Kidney glomerular epithelial cell (primary cell): ENCODE data around the gene YY1AP1.
"Not testable (repeated sequence)": the region's sequence is repeated elsewhere in the genome, so short reads cannot be mapped to it uniquely, and the experiment has no call there.

Experiments used
- DNase-seq: peaks from one replicate; lab custom pipeline; 2025; lab: John Stamatoyannopoulos, UW

The YY1AP1 gene

GRCh38 chr1:155688324-155689080, at the start of gene YY1AP1:
YY1AP1 (minus strand) TSS chr1:155688774; CDS start chr1:155680436, 8,338 bp downstream.
- DNase-seq, result peak; percentile 79

DNA sequence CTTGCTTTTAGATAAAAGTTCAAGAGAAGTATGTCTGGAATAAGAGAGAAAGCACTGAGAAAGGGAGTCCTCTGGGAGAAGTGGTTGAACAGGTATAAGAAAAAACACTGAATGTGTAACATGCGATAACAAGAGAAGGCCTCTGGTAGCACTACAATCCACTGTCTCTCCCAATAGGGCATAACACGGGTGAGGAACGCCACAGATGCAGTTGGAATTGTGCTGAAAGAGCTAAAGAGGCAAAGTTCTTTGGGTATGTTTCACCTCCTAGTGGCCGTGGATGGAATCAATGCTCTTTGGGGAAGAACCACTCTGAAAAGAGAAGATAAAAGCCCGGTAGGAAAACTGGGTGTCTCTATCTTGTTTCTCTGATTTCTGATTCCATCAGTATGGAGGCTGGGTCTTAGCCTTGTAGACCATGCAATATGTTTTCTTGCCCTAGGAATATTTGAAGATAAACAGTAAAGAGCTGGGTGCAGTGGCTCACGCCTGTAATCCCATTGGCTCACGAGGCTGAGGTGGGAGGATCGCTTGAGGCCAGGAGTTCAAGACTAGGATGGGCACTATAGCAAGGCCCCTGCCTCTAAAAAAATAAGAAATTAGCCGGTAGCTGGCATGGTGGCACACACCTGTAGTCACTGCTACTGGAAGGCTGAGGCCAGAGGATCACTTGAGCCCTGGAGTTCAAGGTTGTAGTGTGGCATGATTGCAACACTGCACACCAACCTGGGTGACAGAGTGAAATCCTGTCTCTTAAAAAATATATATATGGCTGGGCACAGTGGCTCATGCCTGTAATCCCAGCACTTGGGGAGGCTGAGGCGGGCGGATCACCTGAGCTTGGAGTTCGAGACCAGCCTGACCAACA, 40.7 kb upstream of the YY1AP1 start:
- DNase-seq, result peak; percentile 47

GRCh38 chr1:155725142-155725541, 36.6 kb upstream of the YY1AP1 start:
- DNase-seq, result no peak

DNA sequence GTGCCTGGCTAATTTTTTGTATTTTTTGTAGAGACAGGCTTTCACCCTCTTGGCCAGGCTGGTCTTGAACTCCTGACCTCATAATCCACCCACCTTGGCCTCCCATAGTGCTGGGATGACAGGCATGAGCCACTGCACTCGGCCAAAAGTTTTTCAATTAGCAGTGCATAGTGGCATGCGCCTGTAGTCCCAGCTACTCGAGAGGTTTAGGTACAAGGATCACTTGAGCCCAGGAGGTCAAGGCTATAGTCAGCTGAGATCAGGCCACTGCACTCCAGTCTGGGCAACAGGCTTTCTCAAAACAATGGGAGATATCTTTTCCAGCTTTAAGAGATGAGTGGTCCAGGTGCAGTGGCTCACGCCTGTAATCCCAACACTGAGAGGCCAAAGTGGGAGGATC, 31.1 kb upstream of the YY1AP1 start:
- DNase-seq, result no peak

GRCh38 chr1:155718524-155719115, 30.0 kb upstream of the YY1AP1 start:
- DNase-seq, result not testable (repeated sequence)

- DNase-seq, result no peak
These were observed 28.5 kb upstream of the YY1AP1 start for GRCh38 chr1:155717041-155717440.

DNA sequence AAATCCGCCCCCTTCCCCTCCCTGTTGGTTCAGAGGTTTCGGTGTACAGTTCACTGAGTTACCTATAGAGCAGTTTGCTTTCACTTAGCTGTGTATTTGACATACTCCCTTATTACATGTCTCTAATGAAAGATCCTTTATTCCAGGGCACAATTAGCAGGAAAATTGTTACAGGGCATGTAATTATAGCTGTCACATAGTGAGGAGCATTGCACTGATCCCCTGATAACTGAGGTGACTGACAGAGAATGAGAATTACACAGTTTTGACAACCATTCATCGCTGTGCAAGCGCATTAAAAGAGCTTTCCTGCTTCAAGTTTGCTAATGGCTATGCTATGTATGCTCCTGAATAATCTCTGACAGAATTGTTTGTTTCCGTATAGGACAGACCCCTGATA, 27.2 kb upstream of the YY1AP1 start:
- DNase-seq, result no peak

GRCh38 chr1:155715056-155715455, 26.5 kb upstream of the YY1AP1 start:
- DNase-seq, result not testable (repeated sequence)

DNA sequence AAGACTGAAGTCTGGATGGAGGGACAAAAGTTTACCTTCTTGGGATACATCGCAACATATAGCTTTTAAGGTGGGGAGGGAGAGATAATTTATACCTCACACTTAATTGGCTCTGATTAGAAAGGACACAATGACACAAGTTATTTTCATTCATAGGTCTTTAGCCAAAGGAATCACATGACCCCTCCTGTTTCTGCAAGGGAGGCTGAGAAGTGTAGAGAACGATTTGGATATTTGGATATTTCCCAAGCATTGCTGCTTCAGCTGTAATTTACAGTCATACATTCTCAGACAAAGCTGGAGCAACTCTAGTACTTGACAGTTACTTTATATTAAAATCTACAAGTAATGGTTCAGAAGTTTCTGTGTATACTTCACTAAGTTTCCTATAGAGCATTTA, 24.5 kb upstream of the YY1AP1 start:
- DNase-seq, result no peak

DNA sequence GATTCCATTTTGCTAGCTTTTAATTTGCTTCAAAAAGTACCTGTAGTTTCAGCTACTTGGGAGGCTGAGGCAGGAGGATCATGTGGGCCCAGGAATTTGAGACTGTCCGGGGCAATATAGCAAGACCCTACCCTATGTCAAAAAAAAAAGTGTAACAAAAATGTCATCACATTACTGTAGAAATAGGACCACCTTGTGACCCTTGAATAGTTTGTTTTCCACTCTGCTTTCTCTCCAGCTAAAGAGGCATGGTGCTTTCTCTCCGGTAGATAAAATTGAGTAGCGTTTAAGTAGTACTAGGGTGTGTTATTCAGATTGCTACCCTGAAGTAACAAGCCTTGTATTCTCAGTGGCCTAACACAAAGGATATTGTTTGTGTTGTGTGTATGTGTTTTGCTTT, 24.1 kb upstream of the YY1AP1 start:
- not testable (repeated sequence) for DNase-seq

GRCh38 chr1:155711457-155711856, 22.9 kb upstream of the YY1AP1 start:
- DNase-seq, result not testable (repeated sequence)

- no peak for DNase-seq
These were observed 20.8 kb upstream of the YY1AP1 start for GRCh38 chr1:155709391-155709790.

- DNase-seq, result no peak
These were observed 17.6 kb upstream of the YY1AP1 start for GRCh38 chr1:155706139-155706538.

- DNase-seq, result not testable (repeated sequence)
These were observed 15.8 kb upstream of the YY1AP1 start for GRCh38 chr1:155704414-155704813.

- DNase-seq, result no peak
These were observed 14.6 kb upstream of the YY1AP1 start for GRCh38 chr1:155703216-155703615.

- DNase-seq, result not testable (repeated sequence)
These were observed 13.1 kb upstream of the YY1AP1 start for GRCh38 chr1:155701675-155702074.

GRCh38 chr1:155699062-155699461, 10.5 kb upstream of the YY1AP1 start:
- DNase-seq, result not testable (repeated sequence)

DNA sequence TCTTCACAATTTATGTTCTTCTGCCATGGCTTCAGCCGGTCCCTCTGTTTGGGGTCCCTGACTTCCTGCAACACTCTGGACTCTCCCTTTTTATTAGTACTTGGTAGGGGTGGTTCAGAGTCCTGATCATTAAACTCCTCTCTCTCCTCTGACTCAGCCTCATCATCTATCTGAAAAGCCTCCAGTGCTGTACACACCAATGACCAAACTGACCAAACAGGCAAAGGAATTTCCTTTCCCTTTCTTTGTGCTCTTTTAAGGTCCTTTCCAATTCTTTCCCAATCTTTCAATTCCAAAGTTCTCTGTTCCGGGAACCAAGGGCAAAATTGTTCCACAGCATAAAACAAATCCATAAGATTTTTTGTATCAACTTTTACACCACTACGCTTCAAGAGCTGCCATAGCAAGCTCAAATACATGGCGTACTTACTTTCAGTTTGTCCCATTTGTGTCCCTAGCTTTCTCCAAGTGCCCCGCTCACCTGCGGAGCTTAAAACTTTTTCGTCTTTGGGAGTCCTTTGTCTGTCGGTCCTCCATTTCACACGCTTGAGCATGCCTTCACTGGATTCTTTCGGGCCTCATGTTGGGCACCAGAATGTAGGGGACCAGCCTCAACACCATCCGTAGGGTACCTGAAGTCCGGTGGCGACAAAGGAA, 9.9 kb upstream of the YY1AP1 start:
- DNase-seq, result peak; percentile 27

DNA sequence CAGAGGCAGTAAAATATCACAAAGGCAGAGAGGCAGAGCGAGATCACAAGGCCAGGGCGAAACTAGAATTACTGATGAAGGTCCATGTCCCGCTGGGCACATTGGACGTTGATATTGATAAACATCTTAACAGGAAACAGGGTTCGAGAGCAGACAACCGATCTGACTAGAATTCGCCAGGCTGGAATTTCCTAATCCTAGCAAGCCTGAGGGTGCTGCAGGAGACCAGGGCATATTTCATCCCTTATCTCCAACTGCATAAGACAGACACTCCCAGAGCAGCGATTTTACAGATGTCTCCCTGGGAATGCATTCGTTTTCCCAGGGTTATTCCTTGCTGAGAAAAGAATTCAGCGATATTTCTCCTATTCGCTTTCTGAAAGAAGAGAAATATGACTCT, 9.0 kb upstream of the YY1AP1 start:
- not testable (repeated sequence) for DNase-seq

DNA sequence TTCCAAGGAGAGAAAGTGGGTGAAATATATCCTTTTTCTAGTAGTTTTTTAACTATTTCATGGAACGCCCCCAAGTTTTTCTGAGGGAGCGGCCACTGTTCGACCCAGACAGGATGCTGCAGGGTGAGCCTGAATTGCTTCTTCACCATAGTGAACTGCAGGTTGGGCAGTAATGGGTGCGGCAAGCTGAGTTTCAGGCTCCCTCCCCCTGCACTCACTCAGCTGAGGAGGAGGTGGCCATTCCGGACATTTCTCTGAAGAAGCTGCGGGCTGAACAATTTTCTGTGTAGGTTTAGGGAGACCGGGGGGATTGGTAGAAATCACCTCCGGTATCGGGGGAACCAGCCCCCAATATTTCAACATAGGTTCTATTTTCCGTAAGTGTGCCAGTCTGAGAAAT, 8.5 kb upstream of the YY1AP1 start:
- DNase-seq, result no peak

GRCh38 chr1:155696524-155696923, 8.0 kb upstream of the YY1AP1 start:
- DNase-seq, result no peak

DNA sequence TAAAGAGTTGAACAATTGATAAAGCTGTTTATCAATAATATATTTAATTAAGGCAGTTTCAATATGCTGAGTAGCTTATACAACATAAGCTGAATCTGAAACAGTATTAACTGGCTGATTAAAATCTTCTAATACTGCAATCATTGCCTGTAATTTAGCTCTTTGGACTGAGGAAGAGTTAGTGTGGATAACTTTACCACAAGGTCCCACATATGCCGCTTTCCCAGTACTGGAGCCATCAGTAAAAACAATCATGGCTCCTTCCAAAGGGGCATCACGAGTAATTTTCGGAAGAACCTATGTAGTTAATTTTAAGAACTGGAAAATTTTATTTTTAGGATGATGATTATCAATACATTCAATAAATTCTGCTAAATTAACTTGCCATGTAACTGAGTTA, 7.0 kb upstream of the YY1AP1 start:
- DNase-seq, result no peak
